Neuron (in vitro differentiated cells): ENCODE results near the gene SF3B1.
A peak's percentile ranks its signal among the peaks of the same experiment; 100 is the strongest.
"Not testable (repeated sequence)": the region's sequence is repeated elsewhere in the genome, so short reads cannot be mapped to it uniquely, and the experiment has no call there.

Experiments used
- H2AFZ ChIP-seq: one replicate; pipeline ENCODE4 v1.6.1; 2013; ENCODE audit warnings: low read depth, mild to moderate bottlenecking, inconsistent platforms, low read length, moderate library complexity
- H3K27me3 ChIP-seq: one replicate; pipeline ENCODE4 v1.6.1; 2013; ENCODE audit warnings: low read length; ENCODE audit not compliant: insufficient read depth
- H3K36me3 ChIP-seq: one replicate; pipeline ENCODE4 v1.6.1; 2013; ENCODE audit warnings: low read length; ENCODE audit not compliant: insufficient read depth
- H3K4me1 ChIP-seq: one replicate; pipeline ENCODE4 v1.6.1; 2013; ENCODE audit warnings: low read length; ENCODE audit not compliant: insufficient read depth
- H3K4me3 ChIP-seq: 2 replicates; pipeline ENCODE4 v1.5.1; 2013; ENCODE audit warnings: mild to moderate bottlenecking, low read length, moderate library complexity
- H3K9me3 ChIP-seq: one replicate; pipeline ENCODE4 v1.6.1; 2013; ENCODE audit warnings: low read length

SF3B1 gene

GRCh38 chr2:197452754-197453122 lies 17.9 kb upstream of the SF3B1 start:
- no peaks in the 10 kb centered on the region for H3K36me3 ChIP-seq
- H3K4me1 ChIP-seq, result peaks cover 13% of the 10 kb centered on the region

GRCh38 chr2:197450935-197451358 lies 16.1 kb upstream of the SF3B1 start:
- H3K4me1 ChIP-seq, result peaks cover 13% of the 10 kb centered on the region
- H2AFZ ChIP-seq, result not testable (repeated sequence)

More at GRCh38 chr2:197452754-197453122, 17.9 kb upstream of the SF3B1 start:
- peak overlapping the region; percentile 69 for H2AFZ ChIP-seq
- H3K27me3 ChIP-seq, result no peaks in the 10 kb centered on the region
- no peaks in the 10 kb centered on the region for H3K9me3 ChIP-seq
- H3K4me3 ChIP-seq, result peak overlapping the region; percentile 85

GRCh38 chr2:197450465-197450864 lies 15.6 kb upstream of the SF3B1 start:
- H3K9me3 ChIP-seq, result no peaks in the 10 kb centered on the region
- H3K27me3 ChIP-seq, result no peaks in the 10 kb centered on the region
- no peak overlapping the region for H3K4me3 ChIP-seq
- peaks cover 13% of the 10 kb centered on the region for H3K4me1 ChIP-seq
- no peaks in the 10 kb centered on the region for H3K36me3 ChIP-seq
- no peak overlapping the region for H2AFZ ChIP-seq

More at GRCh38 chr2:197450935-197451358, 16.1 kb upstream of the SF3B1 start:
- not testable (repeated sequence) for H3K9me3 ChIP-seq, H3K36me3 ChIP-seq, H3K27me3 ChIP-seq, H3K4me3 ChIP-seq

GRCh38 chr2:197446844-197447243 lies 12.0 kb upstream of the SF3B1 start:
- Histone ChIP-seq H2AFZ (no peak overlapping the region), H3K27me3 (no peaks in the 10 kb centered on the region), H3K36me3 (no peaks in the 10 kb centered on the region), H3K4me1 (no peaks in the 10 kb centered on the region), H3K9me3 (no peaks in the 10 kb centered on the region), H3K4me3 (no peak overlapping the region)

- Histone ChIP-seq H3K4me1 (no peaks in the 10 kb centered on the region), H3K27me3 (no peaks in the 10 kb centered on the region)
Measured at GRCh38 chr2:197445746-197446145, 10.9 kb upstream of the SF3B1 start.

GRCh38 chr2:197442857-197443256 lies 8.0 kb upstream of the SF3B1 start:
- H3K36me3 ChIP-seq, result no peaks in the 10 kb centered on the region
- no peak overlapping the region for H3K4me3 ChIP-seq
- no peaks in the 10 kb centered on the region for H3K4me1 ChIP-seq
- H3K9me3 ChIP-seq, result no peaks in the 10 kb centered on the region
- H2AFZ ChIP-seq, result no peak overlapping the region
- no peaks in the 10 kb centered on the region for H3K27me3 ChIP-seq

More at GRCh38 chr2:197445746-197446145, 10.9 kb upstream of the SF3B1 start:
- Histone ChIP-seq H3K4me3 (no peak overlapping the region), H3K9me3 (no peaks in the 10 kb centered on the region), H3K36me3 (no peaks in the 10 kb centered on the region), H2AFZ (no peak overlapping the region)

GRCh38 chr2:197437380-197437779 lies 2.6 kb upstream of the SF3B1 start:
- Histone ChIP-seq H3K9me3 (no peaks in the 10 kb centered on the region), H3K36me3 (no peaks in the 10 kb centered on the region), H3K4me1 (peaks cover 16% of the 10 kb centered on the region), H3K4me3 (no peak overlapping the region), H2AFZ (no peak overlapping the region), H3K27me3 (no peaks in the 10 kb centered on the region)

- peak overlapping the region; percentile 64 for H2AFZ ChIP-seq
Measured at GRCh38 chr2:197435598-197436420, 981 bp upstream of the SF3B1 start.

GRCh38 chr2:197433780-197434438 lies 919 bp downstream of the SF3B1 start:
- no peaks in the 10 kb centered on the region for H3K9me3 ChIP-seq
- peaks cover 6% of the 10 kb centered on the region for H3K36me3 ChIP-seq
- H2AFZ ChIP-seq, result no peak overlapping the region
- H3K27me3 ChIP-seq, result no peaks in the 10 kb centered on the region
- H3K4me1 ChIP-seq, result peaks cover 22% of the 10 kb centered on the region
- H3K4me3 ChIP-seq, result peak overlapping the region; percentile 84

More at GRCh38 chr2:197435598-197436420, 981 bp upstream of the SF3B1 start:
- Histone ChIP-seq H3K27me3 (no peaks in the 10 kb centered on the region), H3K4me3 (peak overlapping the region; percentile 84), H3K9me3 (no peaks in the 10 kb centered on the region), H3K4me1 (peaks cover 22% of the 10 kb centered on the region), H3K36me3 (no peaks in the 10 kb centered on the region)

- H2AFZ ChIP-seq, H3K36me3 ChIP-seq, H3K27me3 ChIP-seq, H3K9me3 ChIP-seq: not testable (repeated sequence)
- Histone ChIP-seq H3K4me1 (peaks cover 22% of the 10 kb centered on the region), H3K4me3 (peak overlapping the region; percentile 84)
Measured at GRCh38 chr2:197432527-197432926, 2.3 kb downstream of the SF3B1 start.

- Histone ChIP-seq H2AFZ (no peak overlapping the region), H3K4me3 (no peak overlapping the region), H3K27me3 (no peaks in the 10 kb centered on the region), H3K36me3 (peaks cover 9% of the 10 kb centered on the region), H3K4me1 (peaks cover 22% of the 10 kb centered on the region), H3K9me3 (no peaks in the 10 kb centered on the region)
Measured at GRCh38 chr2:197431858-197432257, 3.0 kb downstream of the SF3B1 start.

GRCh38 chr2:197427986-197428385 lies 6.8 kb downstream of the SF3B1 start:
- H2AFZ ChIP-seq, result no peak overlapping the region
- no peak overlapping the region for H3K4me3 ChIP-seq
- no peaks in the 10 kb centered on the region for H3K9me3 ChIP-seq
- peaks cover 11% of the 10 kb centered on the region for H3K4me1 ChIP-seq
- H3K36me3 ChIP-seq, result peaks cover 18% of the 10 kb centered on the region
- H3K27me3 ChIP-seq, result no peaks in the 10 kb centered on the region

- no peaks in the 10 kb centered on the region for H3K27me3 ChIP-seq
- peaks cover 26% of the 10 kb centered on the region for H3K36me3 ChIP-seq
- H2AFZ ChIP-seq, result no peak overlapping the region
- H3K4me3 ChIP-seq, result no peak overlapping the region
- H3K4me1 ChIP-seq, result peaks cover 1% of the 10 kb centered on the region
- H3K9me3 ChIP-seq, result no peaks in the 10 kb centered on the region
Measured at GRCh38 chr2:197426723-197427603, 7.9 kb downstream of the SF3B1 start.
